HG03196 (cell line): Measurements from ENCODE around the gene TNPO2.
"Not testable (repeated sequence)": the region's sequence is repeated elsewhere in the genome, so short reads cannot be mapped to it uniquely, and the experiment has no call there.

Source experiments
- ATAC-seq: cut with Tn5 transposase; IDR thresholded peaks from one replicate; pipeline ENCODE4 v1.9.1; 2021; ENCODE audit not compliant: unreplicated experiment

Gene TNPO2

GRCh38 chr19:12678039-12678438 lies 45.7 kb downstream of the TNPO2 start:
- not testable (repeated sequence) for ATAC-seq

GRCh38 chr19:12676928-12677327 lies 46.8 kb downstream of the TNPO2 start:
- ATAC-seq, result no peak

- no peak for ATAC-seq
Observed at GRCh38 chr19:12676384-12676792, 47.3 kb downstream of the TNPO2 start.

- ATAC-seq, result no peak
Observed at GRCh38 chr19:12675940-12676339, 47.8 kb downstream of the TNPO2 start.

- ATAC-seq, result no peak
Observed at GRCh38 chr19:12675399-12675798, 48.3 kb downstream of the TNPO2 start.

- ATAC-seq, result no peak
Observed at GRCh38 chr19:12672744-12673143, 51.0 kb downstream of the TNPO2 start.

- ATAC-seq, result no peak
Observed at GRCh38 chr19:12670159-12670928, 53.4 kb downstream of the TNPO2 start.

- no peak for ATAC-seq
Observed at GRCh38 chr19:12669270-12670158, 54.2 kb downstream of the TNPO2 start.

GRCh38 chr19:12668932-12669269 lies 54.8 kb downstream of the TNPO2 start:
- no peak for ATAC-seq

- no peak for ATAC-seq
Observed at GRCh38 chr19:12668346-12668745, 55.4 kb downstream of the TNPO2 start.

GRCh38 chr19:12667731-12668302 lies 55.9 kb downstream of the TNPO2 start:
- ATAC-seq, result no peak

- ATAC-seq, result peak; percentile 41
Observed at GRCh38 chr19:12666265-12667048, 57.3 kb downstream of the TNPO2 start, which contains the start of the genes MAN2B1 and WDR83. Gene MAN2B1 (minus strand): TSS chr19:12666742. CDS start chr19:12666701, 41 bp downstream. Gene WDR83 (plus strand): TSS chr19:12666807. CDS start chr19:12669791, 2,984 bp downstream.

- no peak for ATAC-seq
Observed at GRCh38 chr19:12665671-12666264, 58.0 kb downstream of the TNPO2 start.

GRCh38 chr19:12665281-12665573 lies 58.5 kb downstream of the TNPO2 start:
- no peak for ATAC-seq

- ATAC-seq, result no peak
Observed at GRCh38 chr19:12664406-12665280, 59.1 kb downstream of the TNPO2 start.

GRCh38 chr19:12660980-12661379 lies 62.8 kb downstream of the TNPO2 start:
- ATAC-seq, result no peak

GRCh38 chr19:12657966-12658365 lies 65.8 kb downstream of the TNPO2 start:
- no peak for ATAC-seq

GRCh38 chr19:12656899-12657571 lies 66.7 kb downstream of the TNPO2 start:
- ATAC-seq, result no peak

GRCh38 chr19:12655546-12655945 lies 68.2 kb downstream of the TNPO2 start:
- no peak for ATAC-seq
